HepG2 (cell line): ENCODE results near the gene MARK4. TPM values are rescaled to one million over a fixed set of nuclear protein-coding genes. Genes with fewer than 3 reads are reported as not detected.
A peak's percentile ranks its signal among the peaks of the same experiment; 100 is the strongest.

ENCODE experiments used
- ERF ChIP-seq: IDR thresholded peaks from 2 replicates; pipeline ENCODE4 v1.6.1; 2018; ENCODE audit warnings: missing biosample characterization, missing genetic modification reagents
- FOXK2 ChIP-seq: fragments of 450-650 bp; IDR thresholded peaks from 2 replicates; pipeline ENCODE4 v1.6.1; 2016
- MIXL1 ChIP-seq: IDR thresholded peaks from 2 replicates; pipeline ENCODE4 v1.6.1; 2016
- SALL1 ChIP-seq: sonication (generic); formaldehyde crosslinking; IDR thresholded peaks from 2 replicates; pipeline ENCODE4 v1.8.0; 2022; ENCODE audit warnings: mild to moderate bottlenecking, missing genetic modification reagents
- SMAD9 ChIP-seq: sonication (generic); formaldehyde crosslinking; IDR thresholded peaks from 2 replicates; pipeline ENCODE4 v1.5.1; 2020; ENCODE audit warnings: mild to moderate bottlenecking, missing genetic modification reagents
- TEAD3 ChIP-seq: optimal IDR thresholded peaks from 2 replicates; pipeline ENCODE3; 2016; ENCODE audit warnings: borderline replicate concordance
- ZBTB1 ChIP-seq: sonication (generic); formaldehyde crosslinking; IDR thresholded peaks from 2 replicates; pipeline ENCODE4 v1.4.0; 2020; ENCODE audit warnings: missing genetic modification reagents, borderline replicate concordance
- ZNF274 ChIP-seq: sonication (generic); formaldehyde crosslinking; IDR thresholded peaks from 2 replicates; pipeline ENCODE4 v1.5.1; 2020; ENCODE audit warnings: mild to moderate bottlenecking, missing genetic modification reagents
- ZNF670 ChIP-seq: sonication (generic); formaldehyde crosslinking; IDR thresholded peaks from 2 replicates; pipeline ENCODE4 v1.8.0; 2022; ENCODE audit warnings: mild to moderate bottlenecking, missing genetic modification reagents, borderline replicate concordance
- polyA plus RNA-seq, 8 experiments: library from polyadenylated mRNA; depleted of rRNA in 3 of 8; stranded (reverse) in 7 of 8; unstranded in 1 of 8; fragments of >200 nt; fragmentation: Illumina TruSeq in 4 of 8; extraction: Trizol in 4 of 8; gene quantifications; 2 replicates each; pipeline versions ENCODE4 v1.2.1 to v1.2.3, GENCODE V29; 2011 to 2016; ENCODE audit warnings: low read depth in 4 of 8, missing spikeins in 1 of 8, mixed read lengths in 1 of 8; ENCODE audit not compliant: insufficient read depth in 1 of 8
- total RNA-seq, 5 experiments: library from RNA; depleted of rRNA; stranded (reverse); fragments of >200 nt; fragmentation: Illumina TruSeq; extraction: Trizol; gene quantifications; 2 replicates each; pipeline ENCODE4 v1.2.3, GENCODE V29; 2016; ENCODE audit warnings: low read depth in 1 of 5
- TF ChIP-seq, protein P1 (sequence below): sonication (generic); formaldehyde crosslinking; IDR thresholded peaks from 2 replicates; pipeline ENCODE4 v1.5.0; 2020; ENCODE audit warnings: mild to moderate bottlenecking, low read depth, missing genetic modification reagents, borderline replicate concordance
- TF ChIP-seq, protein P2 (sequence below), 2 experiments: fragments of 450-650 bp in 1 of 2; sonication (generic) in 1 of 2; formaldehyde crosslinking; IDR thresholded peaks; 2 replicates each; pipeline versions ENCODE4 v1.5.0 to v1.8.0; 2020 to 2022; ENCODE audit warnings: mild to moderate bottlenecking in 1 of 2, missing genetic modification reagents in 1 of 2
- TF ChIP-seq, protein P3 (sequence below): sonication (generic); formaldehyde crosslinking; IDR thresholded peaks from 2 replicates; pipeline ENCODE4 v1.4.0; 2020; ENCODE audit warnings: missing genetic modification reagents, borderline replicate concordance

The MARK4 gene
- total and polyA plus RNA-seq, 2 of the 13 experiments (the other 11 are each of a cell fraction or from before 2014, with no cell fraction given) = 7.0 to 12.2 TPM

DNA sequence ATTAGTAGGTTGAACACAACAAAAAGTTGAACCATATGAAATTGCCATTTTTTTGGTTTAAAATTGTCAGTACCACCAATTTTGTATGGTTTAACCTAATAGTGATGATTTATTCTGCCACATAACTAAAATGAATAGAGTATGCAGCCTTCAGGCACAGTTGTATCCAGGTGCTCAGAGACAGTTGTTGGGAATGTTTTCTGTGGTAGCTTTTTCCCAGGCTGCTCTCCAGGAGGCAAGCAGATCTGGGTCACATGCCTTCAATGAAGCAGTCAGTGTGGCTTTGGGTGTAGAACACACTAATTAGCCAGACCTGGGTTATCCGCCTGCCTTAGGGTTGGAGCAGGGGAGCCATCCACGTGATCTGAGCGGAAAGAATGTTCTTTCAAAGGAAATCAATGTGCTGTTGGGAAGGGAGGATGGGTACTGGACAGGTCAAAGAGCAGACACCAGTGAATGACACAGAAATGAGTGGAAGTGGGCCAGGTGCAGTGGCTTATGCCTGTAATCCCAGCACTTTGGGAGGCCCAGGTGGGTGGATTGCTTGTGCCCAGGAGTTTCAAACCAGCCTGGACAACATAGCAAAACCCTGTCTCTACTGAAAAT lies 28.6 kb downstream of the MARK4 start (continued):
- TF ChIP-seq ZNF670 (CRISPR knock-in tag) = no peak
- TF ChIP-seq SALL1 (CRISPR knock-in tag) = peak; percentile 43; the same call in 1 of the 2 replicates
- no peak for TF ChIP-seq SMAD9
- TF ChIP-seq ZBTB1 (CRISPR knock-in tag) = no peak
- TF ChIP-seq TEAD3 (CRISPR knock-in tag) = peak; percentile 53
- TF ChIP-seq ERF = no peak
- TF ChIP-seq, protein P1, sequence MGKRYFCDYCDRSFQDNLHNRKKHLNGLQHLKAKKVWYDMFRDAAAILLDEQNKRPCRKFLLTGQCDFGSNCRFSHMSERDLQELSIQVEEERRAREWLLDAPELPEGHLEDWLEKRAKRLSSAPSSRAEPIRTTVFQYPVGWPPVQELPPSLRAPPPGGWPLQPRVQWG (CRISPR knock-in tag) = no peak
- TF ChIP-seq MIXL1 (CRISPR knock-in tag) = peak; percentile 55; the same call in 1 of the 2 replicates
- no peak for TF ChIP-seq FOXK2
- TF ChIP-seq, protein P2, sequence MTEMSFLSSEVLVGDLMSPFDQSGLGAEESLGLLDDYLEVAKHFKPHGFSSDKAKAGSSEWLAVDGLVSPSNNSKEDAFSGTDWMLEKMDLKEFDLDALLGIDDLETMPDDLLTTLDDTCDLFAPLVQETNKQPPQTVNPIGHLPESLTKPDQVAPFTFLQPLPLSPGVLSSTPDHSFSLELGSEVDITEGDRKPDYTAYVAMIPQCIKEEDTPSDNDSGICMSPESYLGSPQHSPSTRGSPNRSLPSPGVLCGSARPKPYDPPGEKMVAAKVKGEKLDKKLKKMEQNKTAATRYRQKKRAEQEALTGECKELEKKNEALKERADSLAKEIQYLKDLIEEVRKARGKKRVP (CRISPR knock-in tag; IDR thresholded peaks at IDR 0.05) = no peak
- no peak for TF ChIP-seq ZNF274
- TF ChIP-seq, protein P3, sequence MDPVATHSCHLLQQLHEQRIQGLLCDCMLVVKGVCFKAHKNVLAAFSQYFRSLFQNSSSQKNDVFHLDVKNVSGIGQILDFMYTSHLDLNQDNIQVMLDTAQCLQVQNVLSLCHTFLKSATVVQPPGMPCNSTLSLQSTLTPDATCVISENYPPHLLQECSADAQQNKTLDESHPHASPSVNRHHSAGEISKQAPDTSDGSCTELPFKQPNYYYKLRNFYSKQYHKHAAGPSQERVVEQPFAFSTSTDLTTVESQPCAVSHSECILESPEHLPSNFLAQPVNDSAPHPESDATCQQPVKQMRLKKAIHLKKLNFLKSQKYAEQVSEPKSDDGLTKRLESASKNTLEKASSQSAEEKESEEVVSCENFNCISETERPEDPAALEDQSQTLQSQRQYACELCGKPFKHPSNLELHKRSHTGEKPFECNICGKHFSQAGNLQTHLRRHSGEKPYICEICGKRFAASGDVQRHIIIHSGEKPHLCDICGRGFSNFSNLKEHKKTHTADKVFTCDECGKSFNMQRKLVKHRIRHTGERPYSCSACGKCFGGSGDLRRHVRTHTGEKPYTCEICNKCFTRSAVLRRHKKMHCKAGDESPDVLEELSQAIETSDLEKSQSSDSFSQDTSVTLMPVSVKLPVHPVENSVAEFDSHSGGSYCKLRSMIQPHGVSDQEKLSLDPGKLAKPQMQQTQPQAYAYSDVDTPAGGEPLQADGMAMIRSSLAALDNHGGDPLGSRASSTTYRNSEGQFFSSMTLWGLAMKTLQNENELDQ (CRISPR knock-in tag) = no peak
